ENCODE data around the gene PLCH1. TPM values are rescaled to one million over a fixed set of nuclear protein-coding genes. Genes with fewer than 3 reads are reported as not detected.
A peak's percentile ranks its signal among the peaks of the same experiment; 100 is the strongest.

Gene PLCH1
- total and polyA plus RNA-seq, 2 donors (not counting 1 experiment from before 2014, with no cell fraction given): under 0.01 to 0.03 TPM

GRCh38 chr3:155772801-155773200, 27.9 kb upstream of the PLCH1 start:
- Histone ChIP-seq H3K27me3 (ENCODE audit: control insufficient read depth, insufficient read depth, low read length) (no peaks in the 10 kb centered on the region), H3K36me3 (ENCODE audit: control insufficient read depth, insufficient read depth, low read length) (no peaks in the 10 kb centered on the region), H3K4me1 (ENCODE audit: control insufficient read depth, extremely low read depth, insufficient read depth, low read length) (no peaks in the 10 kb centered on the region), H3K27ac (ENCODE audit: insufficient read depth, low read length) (no peak overlapping the region), H3K79me2 (ENCODE audit: control insufficient read depth, insufficient read depth, low read length) (no peaks in the 10 kb centered on the region), H3K9me3 (ENCODE audit: control insufficient read depth, insufficient read depth, low read depth, low read length) (no peaks in the 10 kb centered on the region), H3K4me2 (ENCODE audit: extremely low read depth, insufficient read depth, low read length) (no peak overlapping the region), H2AFZ (ENCODE audit: low read length) (no peak overlapping the region), H3K4me3 (replicated peaks in 1 of 4; ENCODE audit: control extremely low read depth in 1 of 4, insufficient read depth in 1 of 4, low read depth in 3 of 4, low read length in 4 of 4) (no peak overlapping the region), H3K9ac (ENCODE audit: insufficient read depth, low read length) (no peak overlapping the region), H4K20me1 (ENCODE audit: control insufficient read depth, extremely low read depth, insufficient read depth, low read length) (no peaks in the 10 kb centered on the region)
- peak in 1 of 2 donors; percentile 35 for DNase-seq (ENCODE audit: low read depth in 2 of 2)
- TF ChIP-seq, protein P1, sequence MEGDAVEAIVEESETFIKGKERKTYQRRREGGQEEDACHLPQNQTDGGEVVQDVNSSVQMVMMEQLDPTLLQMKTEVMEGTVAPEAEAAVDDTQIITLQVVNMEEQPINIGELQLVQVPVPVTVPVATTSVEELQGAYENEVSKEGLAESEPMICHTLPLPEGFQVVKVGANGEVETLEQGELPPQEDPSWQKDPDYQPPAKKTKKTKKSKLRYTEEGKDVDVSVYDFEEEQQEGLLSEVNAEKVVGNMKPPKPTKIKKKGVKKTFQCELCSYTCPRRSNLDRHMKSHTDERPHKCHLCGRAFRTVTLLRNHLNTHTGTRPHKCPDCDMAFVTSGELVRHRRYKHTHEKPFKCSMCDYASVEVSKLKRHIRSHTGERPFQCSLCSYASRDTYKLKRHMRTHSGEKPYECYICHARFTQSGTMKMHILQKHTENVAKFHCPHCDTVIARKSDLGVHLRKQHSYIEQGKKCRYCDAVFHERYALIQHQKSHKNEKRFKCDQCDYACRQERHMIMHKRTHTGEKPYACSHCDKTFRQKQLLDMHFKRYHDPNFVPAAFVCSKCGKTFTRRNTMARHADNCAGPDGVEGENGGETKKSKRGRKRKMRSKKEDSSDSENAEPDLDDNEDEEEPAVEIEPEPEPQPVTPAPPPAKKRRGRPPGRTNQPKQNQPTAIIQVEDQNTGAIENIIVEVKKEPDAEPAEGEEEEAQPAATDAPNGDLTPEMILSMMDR (conservative IDR thresholded peaks at IDR 0.05 in 1 of 2, IDR thresholded peaks at IDR 0.05 in 1 of 2; ENCODE audit: low read depth in 1 of 2, low read length in 2 of 2): no peak
- no peak for TF ChIP-seq EZH2 (IDR thresholded peaks at IDR 0.05; ENCODE audit: low read length, missing control alignments)

GRCh38 chr3:155771126-155771525, 26.3 kb upstream of the PLCH1 start:
- H3K36me3 ChIP-seq (ENCODE audit: control insufficient read depth, insufficient read depth, low read length): no peaks in the 10 kb centered on the region
- TF ChIP-seq, protein P1 (conservative IDR thresholded peaks at IDR 0.05 in 1 of 2, IDR thresholded peaks at IDR 0.05 in 1 of 2; ENCODE audit: low read depth in 1 of 2, low read length in 2 of 2): no peak
- no peak for TF ChIP-seq EZH2 (IDR thresholded peaks at IDR 0.05; ENCODE audit: low read length, missing control alignments)
- no peak for DNase-seq (ENCODE audit: low read depth in 2 of 2)

DNA sequence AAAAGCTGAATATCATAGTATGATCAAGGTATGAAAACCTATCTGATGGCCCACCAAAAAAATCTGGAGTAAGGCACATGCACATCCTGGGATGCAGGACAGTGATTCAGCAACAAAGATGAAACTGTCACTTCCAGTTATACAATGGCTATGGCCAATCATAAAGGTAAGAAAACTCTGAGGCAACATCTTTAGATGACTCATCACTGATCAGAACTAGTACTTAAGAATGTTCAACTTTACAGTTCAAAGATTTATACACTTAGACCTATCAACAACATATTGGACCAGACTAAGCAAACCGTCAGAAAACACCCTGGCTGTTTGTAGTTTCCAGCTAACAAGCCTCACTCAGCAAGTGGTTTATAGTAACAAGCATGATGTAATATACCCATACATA, 21.3 kb upstream of the PLCH1 start:
- no peak overlapping the region for H2AFZ ChIP-seq (ENCODE audit: low read length)
- no peak overlapping the region for H3K27ac ChIP-seq (ENCODE audit: insufficient read depth, low read length)
- no peaks in the 10 kb centered on the region for H3K9me3 ChIP-seq (ENCODE audit: control insufficient read depth, insufficient read depth, low read depth, low read length)
- peak; percentile 46 to 75 for DNase-seq (ENCODE audit: low read depth in 2 of 2)
- no peak overlapping the region for H3K9ac ChIP-seq (ENCODE audit: insufficient read depth, low read length)
- H4K20me1 ChIP-seq (ENCODE audit: control insufficient read depth, extremely low read depth, insufficient read depth, low read length): no peaks in the 10 kb centered on the region
- no peaks in the 10 kb centered on the region for H3K4me1 ChIP-seq (ENCODE audit: control insufficient read depth, extremely low read depth, insufficient read depth, low read length)
- no peaks in the 10 kb centered on the region for H3K79me2 ChIP-seq (ENCODE audit: control insufficient read depth, insufficient read depth, low read length)
- TF ChIP-seq, protein P1 (conservative IDR thresholded peaks at IDR 0.05 in 1 of 2, IDR thresholded peaks at IDR 0.05 in 1 of 2; ENCODE audit: low read depth in 1 of 2, low read length in 2 of 2): no peak
- no peak for TF ChIP-seq EZH2 (IDR thresholded peaks at IDR 0.05; ENCODE audit: low read length, missing control alignments)
- no peaks in the 10 kb centered on the region for H3K36me3 ChIP-seq (ENCODE audit: control insufficient read depth, insufficient read depth, low read length)
- no peaks in the 10 kb centered on the region for H3K27me3 ChIP-seq (ENCODE audit: control insufficient read depth, insufficient read depth, low read length)
- H3K4me3 ChIP-seq (replicated peaks in 1 of 4; ENCODE audit: control extremely low read depth in 1 of 4, insufficient read depth in 1 of 4, low read depth in 3 of 4, low read length in 4 of 4): no peak overlapping the region
- no peak overlapping the region for H3K4me2 ChIP-seq (ENCODE audit: extremely low read depth, insufficient read depth, low read length)

More at GRCh38 chr3:155771126-155771525, 26.3 kb upstream of the PLCH1 start:
- H3K9ac ChIP-seq (ENCODE audit: insufficient read depth, low read length): no peak overlapping the region
- H3K4me2 ChIP-seq (ENCODE audit: extremely low read depth, insufficient read depth, low read length): no peak overlapping the region
- H3K79me2 ChIP-seq (ENCODE audit: control insufficient read depth, insufficient read depth, low read length): no peaks in the 10 kb centered on the region
- no peaks in the 10 kb centered on the region for H3K9me3 ChIP-seq (ENCODE audit: control insufficient read depth, insufficient read depth, low read depth, low read length)
- no peak overlapping the region for H2AFZ ChIP-seq (ENCODE audit: low read length)
- H3K27ac ChIP-seq (ENCODE audit: insufficient read depth, low read length): no peak overlapping the region
- no peaks in the 10 kb centered on the region for H4K20me1 ChIP-seq (ENCODE audit: control insufficient read depth, extremely low read depth, insufficient read depth, low read length)
- H3K27me3 ChIP-seq (ENCODE audit: control insufficient read depth, insufficient read depth, low read length): no peaks in the 10 kb centered on the region
- no peak overlapping the region for H3K4me3 ChIP-seq (replicated peaks in 1 of 4; ENCODE audit: control extremely low read depth in 1 of 4, insufficient read depth in 1 of 4, low read depth in 3 of 4, low read length in 4 of 4)
- H3K4me1 ChIP-seq (ENCODE audit: control insufficient read depth, extremely low read depth, insufficient read depth, low read length): no peaks in the 10 kb centered on the region
